Parathyroid adenoma (tissue), 2 donors: ENCODE data around the gene PEAK1.
A peak's percentile ranks its signal among the peaks of the same experiment; 100 is the strongest.

Experiments
- H2AFZ ChIP-seq: fragments of 300-600 bp; sonication (generic); one replicate; pipeline ENCODE4 v1.7.0; 2017; ENCODE audit warnings: antibody characterized with exemption, mild to moderate bottlenecking
- H3K27ac ChIP-seq: fragments of 300-600 bp; sonication (generic); one replicate; pipeline ENCODE4 v1.7.0; 2017
- H3K27me3 ChIP-seq: fragments of 300-600 bp; sonication (generic); one replicate; pipeline ENCODE4 v1.7.0; 2017; ENCODE audit warnings: low read length; ENCODE audit not compliant: control insufficient read depth, insufficient read depth
- H3K36me3 ChIP-seq: fragments of 300-600 bp; sonication (generic); one replicate; pipeline ENCODE4 v1.7.0; 2017; ENCODE audit warnings: low read length; ENCODE audit not compliant: control insufficient read depth, insufficient read depth
- H3K4me1 ChIP-seq: fragments of 300-600 bp; sonication (generic); one replicate; pipeline ENCODE4 v1.7.0; 2017; ENCODE audit warnings: control low read depth
- H3K4me2 ChIP-seq: fragments of 300-600 bp; sonication (generic); one replicate; pipeline ENCODE4 v1.7.0; 2017; ENCODE audit warnings: low read length
- H3K4me3 ChIP-seq: fragments of 300-600 bp; sonication (generic); one replicate; pipeline ENCODE4 v1.7.0; 2017; ENCODE audit warnings: low read depth, low read length
- H3K79me2 ChIP-seq: fragments of 300-600 bp; sonication (generic); one replicate; pipeline ENCODE4 v1.7.0; 2017; ENCODE audit warnings: control low read depth
- H3K9ac ChIP-seq: fragments of 300-600 bp; sonication (generic); one replicate; pipeline ENCODE4 v1.7.0; 2017; ENCODE audit warnings: mild to moderate bottlenecking
- H3K9me3 ChIP-seq: fragments of 300-600 bp; sonication (generic); one replicate; pipeline ENCODE4 v1.7.0; 2017; ENCODE audit warnings: low read length; ENCODE audit not compliant: control insufficient read depth
- CTCF ChIP-seq: fragments of 300-600 bp; sonication (generic); IDR thresholded peaks from one replicate; pipeline ENCODE4 v1.7.0; 2017; ENCODE audit warnings: antibody characterized with exemption, mild to moderate bottlenecking
- donor health status: primary hyperparathyroidism.

Gene PEAK1

GRCh38 chr15:77085297-77085696 lies 334.6 kb downstream of the PEAK1 start:
- Histone ChIP-seq H3K36me3 (no peaks in the 10 kb centered on the region), H3K4me1 (no peaks in the 10 kb centered on the region), H3K4me3 (no peak overlapping the region), H3K4me2 (no peak overlapping the region), H3K9me3 (no peaks in the 10 kb centered on the region), H3K9ac (no peak overlapping the region), H3K27ac (no peak overlapping the region), H3K27me3 (no peaks in the 10 kb centered on the region), H2AFZ (no peak overlapping the region), H3K79me2 (no peaks in the 10 kb centered on the region)
- no peak for TF ChIP-seq CTCF

GRCh38 chr15:77084436-77084835 lies 335.5 kb downstream of the PEAK1 start:
- Histone ChIP-seq H3K27me3 (no peaks in the 10 kb centered on the region), H3K79me2 (no peaks in the 10 kb centered on the region), H3K9ac (no peak overlapping the region), H3K4me3 (no peak overlapping the region), H2AFZ (peak overlapping the region; percentile 52), H3K36me3 (no peaks in the 10 kb centered on the region), H3K4me1 (no peaks in the 10 kb centered on the region), H3K27ac (no peak overlapping the region), H3K4me2 (peak overlapping the region; percentile 63), H3K9me3 (no peaks in the 10 kb centered on the region)
- no peak for TF ChIP-seq CTCF

GRCh38 chr15:77083381-77084160 lies 336.3 kb downstream of the PEAK1 start:
- Histone ChIP-seq H3K4me1 (no peaks in the 10 kb centered on the region), H2AFZ (peak overlapping the region; percentile 52), H3K4me3 (no peak overlapping the region), H3K36me3 (no peaks in the 10 kb centered on the region), H3K4me2 (peak overlapping the region; percentile 63), H3K27me3 (no peaks in the 10 kb centered on the region), H3K9me3 (no peaks in the 10 kb centered on the region), H3K9ac (no peak overlapping the region), H3K79me2 (no peaks in the 10 kb centered on the region), H3K27ac (peak overlapping the region; percentile 44)
- no peak for TF ChIP-seq CTCF

GRCh38 chr15:77081971-77082370 lies 337.9 kb downstream of the PEAK1 start:
- H3K79me2 ChIP-seq: no peaks in the 10 kb centered on the region

More at GRCh38 chr15:77081971-77082370, 337.9 kb downstream of the PEAK1 start:
- no peak overlapping the region for H3K27ac ChIP-seq
- H3K4me3 ChIP-seq: no peak overlapping the region
- no peak overlapping the region for H3K4me2 ChIP-seq
- TF ChIP-seq CTCF: no peak
- H3K9ac ChIP-seq: no peak overlapping the region
- no peaks in the 10 kb centered on the region for H3K9me3 ChIP-seq
- no peaks in the 10 kb centered on the region for H3K36me3 ChIP-seq
- no peak overlapping the region for H2AFZ ChIP-seq
- no peaks in the 10 kb centered on the region for H3K27me3 ChIP-seq
- H3K4me1 ChIP-seq: no peaks in the 10 kb centered on the region
